ENCODE data around the gene CCL20. TPM values are rescaled to one million over a fixed set of nuclear protein-coding genes. Genes with fewer than 3 reads are reported as not detected.
"Not testable (repeated sequence)": the region's sequence is repeated elsewhere in the genome, so short reads cannot be mapped to it uniquely, and the experiment has no call there.

The CCL20 gene
- total RNA-seq, 1 donor from 2014 or later, result 2.1 TPM

- no peak for DNase-seq (ENCODE audit: low spot score)
Observed at GRCh38 chr2:227834423-227834822, 20.8 kb downstream of the CCL20 start.

GRCh38 chr2:227834916-227835650, 21.4 kb downstream of the CCL20 start:
- DNase-seq (ENCODE audit: low spot score), result no peak

- not testable (repeated sequence) for DNase-seq (ENCODE audit: low spot score)
Observed at GRCh38 chr2:227839339-227840129, 25.9 kb downstream of the CCL20 start.

- DNase-seq (ENCODE audit: low spot score), result no peak
Observed at GRCh38 chr2:227846831-227847230, 33.2 kb downstream of the CCL20 start.

GRCh38 chr2:227848146-227848545, 34.5 kb downstream of the CCL20 start:
- no peak for DNase-seq (ENCODE audit: low spot score)

GRCh38 chr2:227848586-227848985, 34.9 kb downstream of the CCL20 start:
- DNase-seq (ENCODE audit: low spot score), result no peak

GRCh38 chr2:227849906-227850305, 36.3 kb downstream of the CCL20 start:
- DNase-seq (ENCODE audit: low spot score), result no peak

- no peak for DNase-seq (ENCODE audit: low spot score)
Observed at GRCh38 chr2:227853204-227853629, 39.6 kb downstream of the CCL20 start.

- no peak for DNase-seq (ENCODE audit: low spot score)
Observed at GRCh38 chr2:227853765-227854271, 40.2 kb downstream of the CCL20 start.

GRCh38 chr2:227855440-227855839, 41.8 kb downstream of the CCL20 start:
- DNase-seq (ENCODE audit: low spot score), result no peak

GRCh38 chr2:227856697-227857096, 43.1 kb downstream of the CCL20 start:
- DNase-seq (ENCODE audit: low spot score), result no peak

- DNase-seq (ENCODE audit: low spot score), result no peak
Observed at GRCh38 chr2:227860221-227860641, 46.6 kb downstream of the CCL20 start.

GRCh38 chr2:227861011-227861410, 47.4 kb downstream of the CCL20 start:
- DNase-seq (ENCODE audit: low spot score), result no peak

GRCh38 chr2:227862227-227862740, 48.6 kb downstream of the CCL20 start:
- no peak for DNase-seq (ENCODE audit: low spot score)

GRCh38 chr2:227862741-227863588, 49.3 kb downstream of the CCL20 start:
- DNase-seq (ENCODE audit: low spot score), result no peak

- no peak for DNase-seq (ENCODE audit: low spot score)
Observed at GRCh38 chr2:227864161-227864756, 50.6 kb downstream of the CCL20 start.

GRCh38 chr2:227865291-227865690, 51.6 kb downstream of the CCL20 start:
- DNase-seq (ENCODE audit: low spot score), result no peak

All from mesenteric fat pad (tissue), 1 donor.